Iris pigment epithelial cell (primary cell): Measurements from ENCODE around the gene KDM2A.
"Not testable (repeated sequence)": the region's sequence is repeated elsewhere in the genome, so short reads cannot be mapped to it uniquely, and the experiment has no call there.

Experiments
- DNase-seq: peaks from one replicate; pipeline ENCODE4 v3.0.0-alpha.2; 2011; ENCODE audit warnings: low read depth

The KDM2A gene

DNA sequence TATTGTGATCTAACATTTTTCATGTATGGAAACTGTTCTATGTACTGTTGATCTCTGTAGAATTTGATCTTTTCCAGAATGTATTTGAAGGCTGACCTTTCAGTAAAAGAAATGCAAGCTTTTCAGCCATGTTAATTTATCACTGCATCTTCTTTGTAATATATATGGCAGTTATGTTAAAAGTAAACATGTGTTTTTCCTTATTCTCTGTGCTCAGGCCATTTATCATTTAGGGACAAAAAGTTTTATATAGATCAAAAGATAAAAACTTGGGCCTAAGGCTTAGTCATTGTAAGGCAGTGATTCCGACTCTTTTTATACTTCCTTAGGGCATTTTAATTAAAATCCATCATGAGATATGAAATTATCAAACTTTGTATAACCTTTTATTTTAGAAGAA is 48.7 kb downstream of the KDM2A start:
- DNase-seq: no peak

DNA sequence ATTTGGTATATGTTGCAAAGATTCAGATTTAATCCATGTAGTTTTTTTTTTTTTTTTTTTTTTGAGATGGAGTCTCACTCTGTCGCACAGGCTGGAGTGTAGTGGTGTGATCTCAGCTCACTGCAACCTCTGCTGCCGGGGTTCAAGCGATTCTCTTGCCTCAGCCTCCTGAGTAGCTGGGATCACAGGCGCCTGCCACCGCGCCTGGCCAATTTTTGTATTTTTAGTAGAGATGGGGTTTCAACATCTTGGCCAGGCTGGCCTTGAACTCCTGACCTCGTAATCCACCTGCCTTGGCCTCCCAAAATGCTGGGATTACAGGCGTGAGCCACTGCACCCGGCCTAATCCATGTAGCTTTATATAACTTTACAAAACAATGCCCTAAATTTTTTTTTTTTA is 49.8 kb downstream of the KDM2A start:
- not testable (repeated sequence) for DNase-seq

DNA sequence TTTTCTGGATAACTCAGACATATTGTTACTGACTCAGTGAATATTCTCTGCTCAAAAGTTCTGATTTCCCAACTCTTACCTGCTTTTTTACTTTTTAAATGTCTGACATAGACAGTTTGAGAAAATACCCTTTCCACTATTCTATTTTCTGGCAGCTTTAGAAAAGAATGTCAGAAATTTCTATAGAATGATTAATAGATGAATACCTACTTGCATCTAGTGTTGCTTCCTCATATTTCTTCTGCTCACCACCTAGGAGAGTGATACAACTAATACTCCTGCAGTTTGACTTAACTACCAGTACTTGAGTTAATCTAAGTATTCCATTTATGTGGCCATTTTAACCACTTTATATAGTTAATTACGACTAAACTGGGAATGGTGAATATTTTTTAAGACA is 55.2 kb downstream of the KDM2A start:
- no peak for DNase-seq

DNA sequence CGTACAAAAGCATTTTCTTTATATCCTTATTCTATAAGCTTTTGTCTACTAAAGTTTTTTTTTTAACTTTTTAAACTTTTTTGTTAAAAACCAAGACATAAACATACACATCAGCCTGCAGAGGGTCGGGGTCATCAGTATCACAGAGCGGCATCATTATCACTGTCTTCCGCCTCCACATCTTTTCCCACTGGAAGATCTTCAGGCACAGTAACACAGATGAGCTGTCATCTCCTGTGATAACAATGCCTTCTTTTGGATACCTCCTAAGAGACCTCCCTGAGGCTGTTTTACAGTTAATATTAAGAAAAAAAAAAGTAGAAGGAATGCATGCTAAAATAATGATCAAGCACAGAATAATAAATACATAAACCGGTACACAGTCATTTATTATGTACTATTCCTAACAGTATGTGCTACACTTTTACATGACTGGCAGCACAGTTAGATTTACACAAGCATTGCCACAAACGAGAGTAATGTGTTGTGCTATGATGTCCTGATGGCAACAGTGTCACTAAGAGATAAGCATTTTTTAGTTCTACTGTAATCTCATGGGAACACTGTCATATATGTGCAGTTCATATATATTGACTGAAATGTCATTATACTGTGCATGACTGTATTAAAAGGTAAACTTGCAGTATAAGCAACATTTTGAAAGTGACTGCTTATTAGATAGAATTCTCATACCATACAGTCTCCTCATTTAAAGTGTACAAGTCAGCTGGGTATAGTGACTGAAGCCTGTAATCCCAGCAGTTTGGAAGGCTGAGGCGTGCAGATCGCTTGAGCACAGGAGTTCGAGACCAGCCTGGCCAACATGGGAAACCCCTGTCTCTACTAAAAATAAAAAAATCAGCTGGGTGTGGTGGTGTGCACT is 58.6 kb downstream of the KDM2A start:
- no peak for DNase-seq

DNA sequence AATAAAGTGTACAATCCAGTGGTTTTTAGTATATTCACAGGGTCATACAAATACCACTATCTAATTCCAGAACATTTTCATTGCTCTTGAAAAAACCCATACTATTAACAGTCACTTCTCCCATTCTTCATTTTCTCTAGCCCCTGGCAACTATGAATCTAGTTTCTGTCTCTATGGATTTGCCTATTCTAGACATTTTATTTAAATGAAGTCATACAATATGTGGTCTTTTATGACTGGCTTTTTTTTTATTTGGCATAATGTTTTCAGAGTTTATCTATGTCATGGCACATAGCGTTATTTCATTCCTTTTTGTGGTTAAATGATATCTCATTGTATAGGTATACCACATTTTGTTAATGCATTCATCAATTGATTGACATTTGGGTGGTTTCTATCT is 59.4 kb downstream of the KDM2A start:
- DNase-seq: no peak

DNA sequence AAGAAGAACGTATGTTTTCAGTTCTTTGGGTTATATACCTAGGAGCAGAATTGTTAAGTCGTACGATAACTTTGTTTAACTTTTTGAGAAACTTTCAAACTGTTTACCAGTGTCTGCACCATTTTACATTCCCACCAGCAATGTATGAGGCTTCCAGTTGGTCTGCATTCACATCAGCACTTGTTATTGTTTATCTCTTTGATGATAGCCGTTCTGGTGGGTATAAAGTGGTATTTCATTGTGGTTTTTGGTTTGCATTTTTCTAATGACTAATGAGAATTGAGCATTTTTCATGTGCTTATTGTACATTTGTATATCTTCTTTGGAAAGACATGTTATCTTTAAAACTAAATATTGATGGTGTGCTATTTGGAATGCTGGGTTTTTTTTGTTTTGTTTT is 59.8 kb downstream of the KDM2A start:
- DNase-seq: peak; percentile 74

DNA sequence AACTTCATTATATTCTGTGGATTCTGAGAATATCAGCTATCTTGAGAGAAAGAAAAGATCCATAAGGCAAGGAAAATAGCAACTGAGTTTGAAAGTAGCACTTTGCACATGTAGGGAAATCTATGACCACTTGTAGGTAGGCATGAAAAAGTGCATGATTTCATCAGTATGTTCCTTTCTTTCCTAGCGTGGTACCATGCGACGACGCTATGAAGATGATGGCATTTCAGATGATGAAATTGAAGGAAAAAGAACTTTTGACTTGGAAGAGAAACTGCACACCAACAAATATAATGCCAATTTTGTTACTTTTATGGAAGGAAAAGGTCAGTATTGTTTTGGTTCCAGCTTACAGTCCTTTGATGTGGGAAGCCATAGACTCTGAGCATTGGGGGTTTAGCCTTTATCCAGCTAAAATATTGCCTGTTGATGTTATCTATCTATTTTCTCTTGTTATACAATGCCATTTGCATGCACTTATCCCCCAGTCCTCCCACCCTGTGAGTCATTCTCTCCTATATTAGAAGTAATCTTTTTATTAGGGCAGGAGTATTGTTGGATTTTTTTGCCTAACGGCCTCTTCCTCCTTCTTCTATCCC is 60.9 kb downstream of the KDM2A start:
- peak; percentile 7 for DNase-seq

DNA sequence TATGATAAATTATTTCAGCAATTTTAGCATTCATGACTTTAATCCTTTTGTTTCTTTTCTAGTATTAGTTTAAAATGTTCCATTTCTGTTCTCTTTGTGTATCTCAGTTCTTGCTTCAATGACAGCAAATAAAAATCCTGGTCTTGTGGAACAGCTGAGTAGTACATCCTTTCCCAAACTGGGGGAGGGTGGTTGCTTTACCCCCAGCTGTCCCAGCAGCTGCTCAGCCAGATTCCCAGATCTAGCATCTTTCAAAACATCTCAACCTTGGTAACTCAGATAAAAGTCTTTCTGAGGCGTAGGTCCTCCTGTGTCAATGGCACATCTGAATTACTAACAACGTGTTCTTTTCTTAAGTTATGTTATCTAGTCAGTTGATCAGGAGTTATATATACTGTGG is 75.0 kb downstream of the KDM2A start:
- no peak for DNase-seq

DNA sequence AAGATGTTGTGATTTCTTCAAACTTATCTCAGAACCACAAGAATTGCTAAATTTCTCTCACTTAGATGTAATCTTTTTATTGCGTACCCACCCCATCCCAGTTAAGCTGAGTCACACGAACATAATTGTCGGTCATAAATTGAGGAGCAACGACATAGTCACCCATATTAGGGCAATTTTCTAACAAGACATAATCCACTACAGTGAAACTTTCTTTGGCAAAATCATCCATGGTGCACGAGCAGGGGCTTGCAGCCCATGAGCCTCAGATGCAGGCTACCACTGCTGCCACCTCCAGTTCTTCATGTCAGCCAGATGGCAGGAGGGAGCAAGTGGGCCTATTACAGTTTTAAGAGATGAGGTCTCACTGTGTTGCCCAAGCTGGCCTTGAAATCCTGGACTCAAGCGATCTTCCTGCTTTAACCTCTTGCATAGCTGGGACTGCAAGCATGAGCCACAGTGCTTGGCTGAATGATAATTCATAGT is 77.0 kb downstream of the KDM2A start:
- DNase-seq: peak; percentile 33

DNA sequence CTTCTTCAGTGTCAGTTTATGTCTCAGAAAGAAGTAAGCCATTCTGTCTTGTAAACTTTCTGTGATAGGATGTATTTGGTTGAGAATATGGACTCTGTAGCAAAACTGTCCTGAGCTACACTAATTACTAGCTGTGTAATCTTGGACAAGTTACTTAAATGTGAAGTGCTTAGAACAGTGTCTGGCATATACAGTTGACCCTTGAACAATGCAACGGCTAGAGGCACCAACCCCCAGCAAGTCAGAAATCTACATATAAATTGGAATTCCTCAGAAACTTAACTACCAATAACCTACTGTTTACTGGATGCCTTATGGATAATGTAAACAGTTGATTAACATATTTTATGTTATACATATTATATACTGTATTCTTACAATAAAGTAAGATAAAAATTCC is 78.5 kb downstream of the KDM2A start:
- DNase-seq: no peak

DNA sequence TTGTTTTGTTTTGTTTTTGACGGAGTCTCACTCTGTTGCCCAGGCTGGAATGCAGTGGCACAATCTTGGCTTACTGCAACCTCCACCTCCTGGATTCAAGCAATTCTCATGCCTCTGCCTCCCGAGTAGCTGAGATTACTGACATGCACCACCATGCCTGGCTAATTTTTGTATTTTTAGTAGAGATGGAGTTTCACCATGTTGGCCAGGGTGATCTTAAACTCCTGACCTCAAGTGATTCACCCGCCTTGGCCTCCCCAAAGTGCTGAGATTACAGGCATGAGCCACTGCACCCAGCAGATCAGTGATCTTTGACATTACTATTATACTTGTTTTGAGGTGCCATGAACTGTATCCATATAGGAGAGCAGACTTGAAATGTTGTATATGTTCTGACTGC is 79.7 kb downstream of the KDM2A start:
- DNase-seq: peak; percentile 26

DNA sequence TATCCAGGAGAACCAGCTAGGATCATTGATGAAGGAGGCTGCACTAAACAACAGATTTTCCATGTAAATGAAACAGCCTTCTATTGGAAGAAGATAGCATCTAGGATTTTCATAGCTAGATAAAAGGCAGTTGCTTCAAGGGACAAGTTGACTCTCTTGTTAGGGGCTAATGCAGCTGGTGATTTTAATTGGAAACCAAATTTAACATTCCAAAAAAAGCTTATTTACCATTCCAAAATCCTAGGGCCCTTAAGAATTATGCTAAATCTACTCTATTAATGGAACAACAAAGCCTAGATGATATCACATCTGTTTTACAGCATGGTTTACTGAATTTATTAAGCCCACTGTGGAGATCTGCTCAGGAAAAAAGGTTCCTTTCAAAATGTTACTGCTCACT is 80.7 kb downstream of the KDM2A start:
- no peak for DNase-seq

DNA sequence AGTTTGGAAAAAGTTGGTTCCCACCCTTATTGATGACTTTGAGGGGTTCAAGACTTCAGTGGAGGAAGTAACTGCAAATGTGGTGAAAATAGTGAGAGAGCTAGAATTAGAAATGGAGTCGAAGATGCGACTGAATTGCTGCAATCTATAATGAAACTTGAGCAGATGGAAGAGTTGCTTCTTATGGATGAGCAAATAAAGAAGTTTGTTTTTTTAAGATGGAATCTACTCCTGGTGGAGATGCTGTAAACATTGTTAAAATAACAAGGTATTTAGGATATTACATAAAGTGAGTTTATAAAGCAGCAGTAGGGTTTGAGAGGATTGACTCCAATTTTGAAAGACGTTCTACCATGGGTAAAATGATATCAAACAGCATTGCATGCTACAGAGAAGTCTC is 83.0 kb downstream of the KDM2A start:
- peak; percentile 2 for DNase-seq

DNA sequence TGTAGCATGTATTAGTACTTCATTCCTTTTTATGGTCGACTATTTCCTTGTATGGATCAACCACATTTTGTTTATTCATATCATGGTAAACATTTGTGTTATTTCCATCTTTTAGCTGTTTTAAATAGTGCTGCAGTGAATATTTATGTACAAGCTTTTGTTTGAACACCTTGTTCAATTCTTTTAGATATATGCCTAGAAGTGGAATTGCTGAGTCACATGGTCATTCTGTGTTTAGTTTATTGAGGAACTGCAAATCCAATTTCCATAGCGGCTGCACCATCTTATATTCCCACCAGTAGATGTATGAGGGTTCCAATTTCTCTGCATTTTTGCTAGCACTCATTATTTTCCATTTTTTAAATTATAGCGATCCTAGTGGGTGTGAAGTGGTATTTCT is 85.8 kb downstream of the KDM2A start:
- no peak for DNase-seq

DNA sequence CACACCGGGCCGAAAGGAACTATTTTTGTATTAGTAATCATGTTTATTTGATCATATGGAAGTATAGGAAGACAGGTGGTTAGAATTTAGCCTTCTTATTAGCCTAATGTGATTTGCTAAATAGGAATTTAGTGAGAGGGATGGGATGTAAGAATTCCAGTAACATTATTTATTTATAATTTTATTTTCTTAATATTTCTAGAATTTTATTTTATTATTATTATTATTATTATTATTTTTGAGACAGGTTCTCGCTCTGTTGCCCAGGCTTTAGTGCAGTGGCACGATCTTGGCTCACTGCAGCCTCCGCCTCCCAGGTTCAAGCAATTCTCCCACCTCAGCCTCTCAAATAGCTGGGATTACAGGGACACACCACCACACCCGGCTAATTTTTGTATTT is 90.2 kb downstream of the KDM2A start:
- not testable (repeated sequence) for DNase-seq

DNA sequence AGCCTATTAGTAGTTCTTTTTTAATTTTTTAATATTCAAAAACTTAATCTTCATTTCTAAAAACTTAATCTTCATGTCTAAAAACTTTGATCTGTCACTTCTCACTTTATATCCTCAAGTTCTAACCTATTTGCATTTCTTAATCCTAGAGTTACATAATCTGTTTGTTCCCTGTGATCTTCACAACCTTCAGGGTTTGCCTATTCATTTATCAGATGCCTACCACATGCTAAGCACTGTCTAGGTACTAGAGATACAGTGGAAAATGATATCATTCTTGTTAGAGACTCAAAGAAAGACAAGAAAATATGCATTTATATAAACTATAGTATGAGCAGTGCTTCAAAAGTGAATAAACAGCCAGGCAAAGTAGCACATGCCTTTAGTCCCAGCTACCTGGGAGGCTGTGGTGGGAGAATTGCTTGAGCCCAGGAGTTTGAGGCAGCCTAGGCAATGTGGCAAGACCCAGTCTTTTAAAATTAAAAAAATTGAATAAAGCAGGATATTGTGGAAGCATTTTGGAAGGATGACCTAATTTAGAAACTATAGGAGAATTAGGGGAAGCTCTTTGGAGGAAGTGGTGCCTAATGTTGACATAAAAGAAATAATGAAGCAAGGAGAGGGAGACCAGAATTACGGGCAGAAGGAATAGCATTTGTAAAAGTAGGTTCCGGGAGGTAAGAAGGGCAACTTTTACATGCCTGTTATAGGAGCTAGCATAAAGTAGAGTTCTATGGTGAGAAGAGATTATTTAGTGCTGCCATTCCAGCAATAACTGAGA is 92.8 kb downstream of the KDM2A start:
- DNase-seq: no peak

DNA sequence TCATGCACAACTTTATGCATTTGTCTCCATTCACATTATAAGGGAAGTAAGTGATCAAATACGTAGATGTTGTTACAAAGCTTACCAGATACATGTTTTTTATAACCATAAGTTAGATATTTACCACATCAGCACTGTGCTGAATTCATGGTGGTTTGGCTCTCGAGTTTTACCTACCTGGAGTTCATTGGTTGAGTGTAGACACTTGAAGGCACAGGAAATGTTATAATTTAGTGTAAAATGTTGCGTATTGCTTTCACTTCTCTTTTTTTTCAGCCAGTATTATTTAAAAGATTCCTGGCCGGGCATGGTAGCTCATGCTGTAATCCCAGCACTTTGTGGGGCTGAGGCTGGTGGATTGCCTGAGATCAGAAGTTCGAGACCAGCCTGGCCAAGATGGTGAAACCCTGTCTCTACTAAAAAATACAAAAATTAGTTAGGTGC is 94.1 kb downstream of the KDM2A start:
- no peak for DNase-seq

DNA sequence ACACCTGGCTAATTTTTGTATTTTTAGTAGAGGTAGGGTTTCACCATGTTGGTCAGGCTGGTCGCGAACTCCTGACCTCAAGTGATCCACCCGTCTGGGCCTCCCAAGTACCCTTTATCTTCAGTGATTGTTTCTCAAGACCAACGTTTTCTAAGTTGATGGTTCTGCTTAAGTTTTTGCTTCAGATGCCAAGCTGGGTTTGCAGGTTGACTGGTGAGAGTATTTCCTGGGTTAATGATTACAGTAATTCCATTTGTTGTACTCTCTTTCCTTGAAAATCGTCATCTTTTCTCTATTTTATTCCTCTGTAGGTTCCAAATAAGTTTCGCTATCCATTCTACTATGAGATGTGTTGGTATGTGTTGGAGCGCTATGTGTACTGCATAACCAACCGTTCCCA is 108.7 kb downstream of the KDM2A start:
- no peak for DNase-seq

DNA sequence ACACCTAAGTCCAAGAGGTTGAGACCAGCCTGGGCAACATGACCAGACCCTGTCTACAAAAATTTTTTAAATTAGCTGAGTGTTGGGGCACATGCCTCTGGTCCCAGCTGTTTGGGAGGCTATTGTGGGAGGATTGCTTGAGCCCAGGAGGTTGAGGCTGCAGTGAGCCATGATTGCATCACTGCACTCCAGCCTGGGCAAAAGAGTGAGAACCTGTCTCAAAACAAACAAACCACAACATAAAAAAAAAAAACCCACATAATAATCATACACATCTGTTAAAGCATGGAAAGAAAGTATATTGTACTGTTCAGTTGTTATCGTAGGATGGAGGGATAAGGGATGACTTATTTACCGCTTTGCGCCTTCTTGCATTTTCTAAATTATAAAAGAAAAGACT is 111.3 kb downstream of the KDM2A start:
- no peak for DNase-seq

DNA sequence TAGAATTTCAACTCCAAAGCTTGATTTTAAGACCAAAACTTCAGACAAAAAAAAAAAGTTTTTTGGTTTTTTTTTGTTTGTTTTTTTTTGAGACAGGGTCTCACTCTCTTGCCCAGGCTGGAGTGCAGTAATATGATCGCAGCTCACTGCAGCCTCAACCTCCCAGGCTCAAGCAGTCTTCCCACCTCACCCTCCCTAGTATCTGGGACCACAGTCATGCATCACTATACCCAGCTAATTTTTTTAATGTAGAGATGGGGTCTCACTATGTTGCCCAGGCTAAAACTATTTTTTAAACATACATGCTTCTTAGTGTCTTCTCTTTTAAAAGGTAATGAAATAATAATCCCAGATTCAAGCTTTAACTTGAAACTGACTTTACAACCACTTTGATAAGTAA is 111.8 kb downstream of the KDM2A start:
- DNase-seq: no peak

DNA sequence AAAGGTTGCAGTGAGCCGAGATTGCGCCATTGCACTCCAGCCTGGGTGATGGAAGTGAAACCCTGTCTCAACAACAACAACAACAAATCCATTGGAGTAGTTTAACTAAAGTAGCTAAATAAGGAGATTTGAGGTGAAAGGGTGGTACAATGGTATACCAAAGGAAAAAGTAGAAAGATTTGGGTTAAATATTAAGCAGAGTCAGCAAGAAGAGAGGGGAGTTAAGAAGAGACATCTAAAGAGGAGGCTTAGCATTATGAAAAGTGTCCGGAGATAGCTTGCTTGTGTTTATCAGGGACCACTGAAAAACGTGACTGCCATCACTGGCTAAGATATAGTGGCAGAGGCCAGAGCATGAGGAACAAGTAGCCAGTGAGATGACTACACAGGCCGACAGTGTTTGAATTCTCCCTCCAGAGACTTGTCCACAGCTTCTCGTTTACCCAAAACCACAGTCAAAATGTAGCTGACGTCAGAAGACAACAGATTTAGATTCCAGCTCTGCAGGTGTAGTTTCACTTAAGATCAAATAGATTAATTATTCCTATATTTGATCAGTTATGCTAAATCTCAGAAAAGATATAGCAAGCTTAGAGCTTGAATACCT is 114.6 kb downstream of the KDM2A start:
- no peak for DNase-seq

DNA sequence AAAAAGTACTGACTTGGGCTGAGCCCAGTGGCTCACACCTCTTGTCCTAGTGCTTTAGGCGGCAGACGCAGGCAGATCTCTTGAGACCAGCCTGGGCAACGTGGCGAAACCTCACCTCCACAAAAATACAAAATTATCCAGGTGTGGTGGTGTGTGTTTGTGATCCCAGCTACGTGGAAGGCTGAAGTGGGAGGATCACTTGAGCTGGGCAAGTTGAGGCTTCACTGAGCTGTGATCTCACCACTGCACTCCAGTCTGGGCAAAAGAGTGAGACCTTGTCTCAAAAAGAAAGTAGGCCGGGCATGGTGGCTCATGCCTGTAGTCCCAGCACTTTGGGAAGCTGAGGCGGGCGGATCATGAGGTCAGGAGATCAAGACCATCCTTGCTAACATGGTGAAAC is 115.5 kb downstream of the KDM2A start:
- DNase-seq: not testable (repeated sequence)
